GM21786 (cell line): ENCODE data around the gene FOXP1.
"Not testable (repeated sequence)": the region's sequence is repeated elsewhere in the genome, so short reads cannot be mapped to it uniquely, and the experiment has no call there.

Source experiments
- ATAC-seq: cut with Tn5 transposase; IDR thresholded peaks from one replicate; pipeline ENCODE4 v1.9.1; 2021; ENCODE audit not compliant: unreplicated experiment

The FOXP1 gene

DNA sequence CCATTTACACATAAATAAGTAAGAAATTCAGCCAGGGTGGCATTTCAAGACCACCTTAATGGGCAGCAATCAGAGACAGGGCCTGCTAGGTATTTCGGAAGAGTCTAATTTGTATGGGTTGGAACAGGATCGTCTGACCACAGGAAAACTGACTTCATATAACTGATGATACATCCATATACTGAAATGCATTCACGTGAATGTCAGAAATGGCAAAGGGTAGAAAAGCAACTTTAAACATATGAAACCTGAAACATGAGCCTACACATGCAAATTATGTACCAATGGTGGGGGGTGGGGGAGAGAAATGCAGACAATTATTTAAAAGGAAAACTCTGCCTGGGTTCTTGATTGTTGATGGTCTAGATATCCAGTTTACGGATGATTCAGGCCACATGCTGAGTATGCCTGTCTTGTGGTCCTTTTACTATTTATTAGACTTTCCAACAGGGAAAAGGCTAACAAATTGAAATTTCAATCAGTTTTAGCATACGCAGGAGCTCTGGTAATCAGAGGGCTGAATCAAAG lies 582.2 kb downstream of the FOXP1 start:
- no peak for ATAC-seq

DNA sequence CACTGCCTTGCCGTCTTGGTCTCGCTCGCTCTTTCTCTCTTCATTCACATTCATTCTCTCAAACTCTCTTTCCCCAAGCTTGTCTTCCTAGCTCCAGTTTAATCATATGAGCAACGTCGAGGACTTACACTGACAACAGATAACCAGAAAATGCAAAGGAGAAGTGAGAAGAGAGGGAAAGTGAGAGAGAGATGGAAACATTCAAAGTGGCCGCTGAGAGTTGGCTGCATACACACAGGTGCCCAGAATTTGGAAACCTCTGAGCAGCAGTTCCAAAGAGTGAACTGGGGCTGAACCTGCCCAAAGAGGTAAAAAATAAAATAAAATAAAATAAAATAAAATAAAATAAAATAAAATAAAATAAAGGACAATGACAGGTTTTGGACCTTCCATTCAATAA lies 583.0 kb downstream of the FOXP1 start:
- ATAC-seq = no peak

DNA sequence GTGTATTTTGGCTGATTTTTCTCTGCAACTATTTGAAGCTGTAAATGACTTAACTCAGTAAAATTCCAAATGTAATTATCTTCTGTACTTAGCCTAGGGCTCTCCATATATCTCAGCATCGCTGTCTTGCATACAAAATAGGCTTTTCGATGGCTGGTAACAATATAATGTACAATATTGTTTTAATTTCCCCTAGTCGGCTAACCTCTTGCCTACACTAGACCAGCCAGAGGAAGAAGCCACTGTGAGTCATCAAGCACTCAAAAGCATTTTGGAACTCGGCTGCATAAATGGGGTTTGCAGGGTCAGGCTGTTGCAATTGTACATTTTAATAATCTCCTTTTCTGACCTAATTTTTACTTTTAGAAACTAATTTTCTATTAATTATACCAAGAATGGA lies 583.8 kb downstream of the FOXP1 start:
- no peak for ATAC-seq

GRCh38 chr3:70996082-70996481 lies 587.4 kb downstream of the FOXP1 start:
- ATAC-seq = no peak

DNA sequence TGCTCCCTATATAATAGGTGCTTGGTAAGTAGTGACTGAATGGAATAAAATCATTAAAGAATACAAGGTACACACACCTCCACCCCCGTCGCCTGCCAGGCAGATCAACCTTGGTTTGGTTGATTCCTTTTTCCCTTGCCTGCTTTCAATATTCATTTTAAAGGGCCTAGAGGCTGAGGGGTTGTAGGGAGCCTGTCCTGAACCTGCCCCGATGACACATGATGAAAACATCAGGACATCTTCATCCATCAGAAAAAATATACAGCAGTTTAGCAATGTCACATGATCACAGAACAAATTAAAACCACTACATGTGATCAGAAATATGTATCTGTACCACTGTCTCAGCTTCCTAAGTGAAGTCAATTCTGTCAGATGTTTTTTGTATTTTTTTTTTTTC lies 588.9 kb downstream of the FOXP1 start:
- ATAC-seq = no peak

- ATAC-seq = no peak
Observed at GRCh38 chr3:70992562-70993204, 590.8 kb downstream of the FOXP1 start.

DNA sequence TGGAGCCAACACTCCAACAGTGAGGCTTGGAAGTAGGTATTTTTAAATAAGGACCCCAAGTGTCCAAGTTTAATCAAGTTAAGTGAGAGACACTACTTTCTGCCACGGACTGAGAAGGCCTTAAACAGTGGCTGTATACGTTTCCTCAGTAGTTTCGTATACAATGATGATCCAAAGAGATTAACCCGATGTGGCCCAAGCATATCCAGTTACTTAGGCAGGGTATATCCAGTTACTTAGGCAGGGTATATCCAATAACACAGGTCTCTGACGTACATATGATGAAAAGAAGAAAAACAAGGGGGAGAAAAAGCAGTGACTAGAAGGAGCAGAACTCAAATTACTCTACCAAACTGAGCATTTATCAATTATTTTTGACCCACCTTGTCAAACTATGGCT lies 591.4 kb downstream of the FOXP1 start:
- no peak for ATAC-seq

DNA sequence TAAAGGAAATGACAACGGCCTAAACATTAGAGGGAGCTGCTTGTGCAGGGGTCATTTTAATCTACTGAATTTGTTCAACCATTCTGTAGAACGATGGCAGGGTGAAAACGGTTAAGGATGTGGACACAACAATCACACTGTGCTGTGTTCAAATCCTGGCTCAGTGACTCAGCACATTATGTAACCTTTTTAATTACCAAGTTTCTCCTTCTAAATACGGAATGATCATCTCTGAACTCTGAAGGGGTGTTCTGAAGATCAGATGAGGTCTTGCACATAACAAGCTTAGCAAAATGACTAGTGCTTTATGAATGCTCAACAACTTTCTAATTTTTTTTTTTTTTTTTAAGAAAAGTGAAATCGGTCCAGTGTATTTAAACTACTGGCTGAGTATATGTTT lies 592.8 kb downstream of the FOXP1 start:
- no peak for ATAC-seq

- no peak for ATAC-seq
Observed at GRCh38 chr3:70990185-70990584, 593.3 kb downstream of the FOXP1 start.

GRCh38 chr3:70989174-70989573 lies 594.4 kb downstream of the FOXP1 start:
- no peak for ATAC-seq

DNA sequence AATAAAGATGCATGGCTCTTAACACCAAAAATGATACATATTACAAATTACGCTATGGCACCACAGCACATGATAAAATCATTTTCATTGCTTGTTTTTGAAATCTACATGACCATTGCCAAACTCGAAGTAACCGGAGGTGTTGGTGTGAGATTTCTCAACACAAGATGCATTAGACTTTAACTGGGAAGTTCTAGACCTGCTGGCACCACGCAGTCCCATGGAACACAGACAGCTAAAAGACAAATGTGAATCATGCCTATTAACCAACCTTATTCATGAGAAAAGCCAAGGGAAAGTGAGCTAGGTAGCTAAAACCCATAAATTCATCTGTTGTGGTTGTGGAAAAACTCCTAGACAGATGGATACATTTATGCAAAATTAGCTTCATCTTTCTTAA lies 595.4 kb downstream of the FOXP1 start:
- ATAC-seq = no peak

DNA sequence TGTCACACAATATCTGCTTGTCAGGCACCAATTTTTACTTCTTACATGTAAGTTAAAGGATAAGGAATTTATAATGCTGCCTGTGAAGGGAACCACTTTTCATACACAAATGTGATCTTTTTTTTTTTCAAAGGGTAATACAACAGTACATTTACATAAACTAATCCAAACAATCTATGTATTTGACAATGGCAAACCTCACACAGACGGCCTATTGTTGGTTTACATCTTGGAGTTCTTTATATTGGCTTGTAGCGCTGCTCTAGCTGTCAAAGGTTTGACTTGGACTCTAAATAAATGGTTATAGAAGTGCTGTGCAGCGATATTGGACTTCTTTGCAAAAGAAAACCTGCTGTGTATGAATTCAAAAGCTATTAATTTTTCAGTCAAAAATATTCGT lies 598.0 kb downstream of the FOXP1 start:
- no peak for ATAC-seq

DNA sequence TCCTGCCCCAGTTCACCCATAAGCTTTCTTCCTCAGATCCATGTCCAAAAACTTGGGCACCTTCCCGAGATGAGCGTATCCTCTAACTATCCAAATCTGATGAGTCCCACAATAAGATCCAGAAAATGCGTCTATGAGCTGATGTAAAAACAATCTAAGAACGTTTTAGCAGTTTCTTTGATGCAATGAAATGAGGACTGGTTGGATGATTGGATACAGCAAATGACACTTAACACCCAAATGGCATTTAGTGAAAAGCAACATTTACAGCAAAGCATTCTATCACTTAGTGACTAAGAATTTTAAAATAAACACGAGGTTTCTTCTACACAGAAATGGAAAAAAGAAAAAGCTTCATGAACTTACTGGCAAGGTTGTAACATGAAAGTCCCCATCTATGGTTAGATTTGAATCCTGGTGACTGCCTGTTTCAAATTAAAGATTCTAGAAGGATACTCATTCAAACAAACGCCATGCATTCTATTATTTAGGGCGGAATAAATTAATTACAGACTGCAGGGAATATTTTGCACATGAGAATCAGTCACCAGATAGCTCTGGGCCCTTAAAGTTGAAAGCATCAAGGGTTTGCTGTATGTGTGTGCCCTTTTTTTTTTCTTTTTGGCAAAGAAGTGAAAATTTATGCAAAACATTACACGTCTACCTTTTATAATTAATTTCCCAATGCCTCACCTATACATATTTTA lies 598.6 kb downstream of the FOXP1 start:
- ATAC-seq = no peak

DNA sequence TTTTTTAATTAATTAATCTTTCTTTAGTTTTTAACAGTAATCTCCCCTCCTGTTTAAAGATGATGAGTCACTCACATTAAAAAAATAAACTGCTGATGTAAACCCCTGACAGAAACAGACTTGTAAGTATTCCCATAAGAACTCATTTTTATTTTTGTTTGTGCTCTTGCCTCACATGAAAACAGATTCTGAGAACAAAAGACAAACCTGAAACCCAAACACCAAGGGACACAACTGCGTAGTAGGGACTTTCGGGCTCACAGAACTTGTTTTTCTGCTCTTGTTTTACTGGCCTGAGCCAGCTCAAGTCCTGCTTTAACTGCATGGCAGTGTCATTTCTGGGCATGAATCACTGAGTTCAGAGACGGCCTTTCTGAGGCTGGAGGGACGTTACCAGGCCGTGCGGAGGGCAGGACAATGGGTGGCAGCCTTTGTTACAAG lies 600.8 kb downstream of the FOXP1 start:
- peak; percentile 81 for ATAC-seq

GRCh38 chr3:70982284-70982683 lies 601.2 kb downstream of the FOXP1 start:
- no peak for ATAC-seq

DNA sequence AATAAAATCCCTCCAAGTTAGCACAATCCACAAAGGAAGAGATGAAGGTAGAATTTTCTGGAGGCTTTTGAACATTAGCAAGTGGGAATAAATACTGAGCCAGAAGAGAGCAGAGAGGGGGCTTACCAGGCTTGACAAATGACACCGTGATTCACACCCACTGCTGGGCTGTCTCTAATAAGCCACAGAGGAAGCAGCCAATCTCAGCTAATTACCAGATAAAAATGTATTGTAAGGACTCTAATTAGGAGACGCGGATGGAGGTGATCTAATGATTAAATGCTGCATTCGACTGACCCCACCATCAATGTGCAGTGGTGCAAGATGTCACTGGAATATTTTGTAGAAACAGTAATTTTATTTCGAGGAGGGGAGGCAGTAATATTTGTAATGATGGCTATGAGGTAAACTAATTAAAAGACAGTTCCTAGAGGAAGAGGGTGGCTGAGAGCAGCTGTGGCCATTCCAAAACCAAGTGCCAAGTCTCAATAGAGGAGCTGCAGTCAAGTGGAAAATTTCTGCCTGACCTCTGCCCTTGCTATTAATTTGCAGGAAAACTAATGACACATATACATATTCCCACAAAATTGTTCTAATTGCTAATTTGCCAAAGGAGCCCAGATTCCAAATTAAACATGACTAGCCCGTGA lies 602.2 kb downstream of the FOXP1 start:
- ATAC-seq = no peak

DNA sequence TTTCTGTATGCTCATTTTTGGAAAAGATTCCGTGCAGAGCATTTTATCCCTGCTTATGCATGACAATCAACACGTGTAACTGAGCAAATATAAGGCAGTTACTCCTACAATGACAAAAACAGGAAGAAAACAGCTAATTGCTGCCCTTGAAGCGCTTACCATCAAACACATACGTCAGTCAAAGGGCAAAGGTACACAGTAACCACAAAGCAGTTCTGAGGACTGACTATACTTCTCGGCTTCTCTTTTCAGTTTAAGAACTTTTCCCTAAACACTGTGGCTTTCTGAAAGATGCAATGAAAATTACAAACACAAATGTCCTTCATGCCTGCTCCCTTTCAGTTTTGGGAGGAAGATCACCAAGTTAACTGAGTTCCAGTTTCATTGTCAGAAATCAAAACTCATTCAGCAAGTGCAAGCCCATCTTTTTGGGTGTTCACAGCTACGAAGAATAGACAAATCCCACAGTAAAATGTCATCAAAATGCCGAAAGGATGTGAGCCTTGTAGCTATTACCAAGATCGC lies 602.8 kb downstream of the FOXP1 start:
- peak; percentile 48 for ATAC-seq

DNA sequence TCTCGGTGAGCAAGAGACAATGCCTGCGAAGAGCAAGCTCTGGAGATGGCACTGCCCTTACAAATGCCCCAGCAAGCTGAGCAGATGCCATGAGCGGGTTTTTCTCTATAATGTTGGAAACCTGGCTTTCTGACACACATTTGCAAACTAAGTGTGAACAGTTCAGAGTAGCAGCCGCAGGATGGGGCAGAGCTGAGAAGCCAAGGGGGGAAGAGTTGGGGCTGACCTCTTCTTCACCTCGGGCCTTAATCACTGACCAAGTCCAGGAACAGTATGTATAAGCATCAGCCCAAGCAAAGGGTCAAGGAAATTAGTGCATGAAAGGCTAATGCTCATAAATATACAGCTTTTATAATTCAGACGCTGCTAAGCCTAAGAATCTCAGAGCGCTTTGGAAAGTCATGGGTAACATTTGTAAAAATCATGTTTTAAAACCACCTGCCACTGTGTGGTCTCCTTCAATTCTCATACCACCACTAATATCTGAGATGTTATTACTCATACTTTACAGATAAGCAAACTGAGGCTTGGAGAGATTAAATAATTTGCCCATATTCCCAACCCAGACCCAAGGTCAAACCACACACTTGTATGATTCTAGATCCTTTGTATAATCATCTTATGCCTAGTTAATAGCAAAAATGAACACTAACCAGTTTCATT lies 603.4 kb downstream of the FOXP1 start:
- no peak for ATAC-seq

GRCh38 chr3:70977712-70978111 lies 605.8 kb downstream of the FOXP1 start:
- ATAC-seq = no peak

DNA sequence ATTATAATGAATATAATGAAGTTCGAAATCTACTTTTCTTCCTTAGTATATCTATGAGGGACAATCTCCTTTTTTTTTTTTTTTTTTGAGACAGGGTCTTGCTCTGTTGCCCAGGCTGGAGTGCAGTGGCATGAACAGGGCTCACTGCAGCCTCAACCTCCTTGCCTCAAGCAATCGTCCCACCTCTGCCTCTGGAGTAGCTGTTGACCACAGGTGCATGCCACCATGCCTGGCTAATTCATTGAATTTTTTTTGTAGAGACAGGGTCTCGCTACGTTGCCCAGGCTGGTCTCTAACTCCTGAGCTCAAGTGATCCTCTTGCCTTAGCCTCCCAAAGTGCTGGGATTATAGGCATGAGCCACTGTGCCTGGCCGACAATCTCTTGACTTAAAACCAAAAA lies 607.5 kb downstream of the FOXP1 start:
- ATAC-seq = not testable (repeated sequence)

GRCh38 chr3:70974747-70975146 lies 608.8 kb downstream of the FOXP1 start:
- ATAC-seq = no peak
